GM19238 (cell line): Measurements from ENCODE around the gene PTPN22.

Source experiments
- DNase-seq: peaks from one replicate; pipeline ENCODE4 v3.0.0; 2011; ENCODE audit warnings: low spot score; ENCODE audit not compliant: insufficient read length

The PTPN22 gene

DNA sequence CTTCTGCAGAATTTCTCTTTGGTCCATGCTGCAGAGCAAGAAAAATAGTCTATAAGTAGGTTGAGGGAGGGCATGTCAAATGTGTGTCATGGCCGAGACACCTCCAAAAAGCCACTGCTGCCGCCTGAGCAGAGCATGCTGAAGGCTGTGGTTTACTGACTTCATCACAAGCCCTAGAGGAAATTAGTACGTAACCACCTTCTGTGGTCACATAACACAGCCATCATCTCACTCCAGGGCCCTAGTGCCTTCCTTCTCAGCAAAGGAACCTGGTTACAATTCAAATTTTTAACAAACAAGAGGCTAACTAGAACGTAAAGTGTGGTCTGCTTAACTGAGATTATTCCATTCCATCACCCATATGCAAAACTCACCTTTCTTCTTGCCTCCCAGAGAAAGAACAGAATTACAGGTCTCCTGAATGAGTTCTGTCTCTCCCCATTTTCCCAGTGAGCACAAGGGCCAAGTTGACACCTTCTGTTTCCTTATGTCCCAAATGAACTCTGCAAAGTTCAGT lies at the start of gene PTPN22:
TSS of gene PTPN22 (minus strand) at position 116 of the 517 bp plus-strand sequence.
- DNase-seq, result no peak

DNA sequence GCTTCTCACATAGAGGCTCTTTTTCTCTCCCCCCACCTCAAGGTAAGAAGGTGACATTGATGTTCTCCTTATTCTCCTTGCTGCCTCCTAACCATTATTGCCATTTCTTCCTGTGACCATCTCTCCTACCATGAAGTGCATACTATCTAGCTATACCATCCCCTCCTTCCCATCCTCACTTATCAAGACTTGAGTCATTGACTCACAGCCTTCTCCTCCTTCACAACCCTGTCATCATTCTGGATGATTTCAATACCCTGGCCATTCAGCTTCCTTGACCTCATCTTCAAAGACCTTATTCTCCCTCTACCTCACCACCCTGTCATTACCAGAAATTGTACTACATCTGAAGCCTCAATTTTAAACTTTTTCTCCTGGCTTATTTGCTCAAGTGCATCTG lies 46.7 kb upstream of the PTPN22 start:
- no peak for DNase-seq

DNA sequence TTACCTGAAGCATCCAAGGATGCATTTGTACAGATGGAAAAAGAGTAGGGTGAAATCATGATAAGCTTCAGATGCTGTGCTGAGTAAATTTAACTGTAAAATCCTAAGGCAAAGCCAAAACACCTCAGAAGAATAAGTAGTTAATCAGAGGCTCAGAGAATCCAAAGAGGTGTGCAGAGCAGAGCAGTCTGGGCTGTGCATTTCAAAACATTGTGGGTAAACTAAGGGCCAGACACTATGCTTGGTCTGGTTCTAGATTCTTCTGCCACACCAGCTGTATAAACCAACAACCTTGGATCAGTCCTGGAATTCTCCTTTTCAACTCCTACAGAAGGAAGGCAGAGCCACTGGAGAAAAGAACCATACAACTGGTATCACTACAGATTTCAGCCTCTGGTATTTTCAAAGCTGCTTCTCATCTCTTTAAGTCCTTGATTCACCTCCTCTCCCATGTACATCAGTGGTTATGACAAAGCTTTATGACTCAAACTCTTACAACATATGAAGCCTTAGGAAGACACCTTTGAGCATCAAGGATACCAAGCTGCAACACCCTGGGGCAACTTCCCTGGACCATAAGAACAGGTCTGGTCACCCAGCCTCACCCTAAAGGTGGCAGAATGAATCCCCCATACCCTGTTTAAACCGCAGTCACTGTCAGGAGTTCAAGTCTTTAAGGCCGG lies 46.0 kb upstream of the PTPN22 start:
- DNase-seq, result no peak

DNA sequence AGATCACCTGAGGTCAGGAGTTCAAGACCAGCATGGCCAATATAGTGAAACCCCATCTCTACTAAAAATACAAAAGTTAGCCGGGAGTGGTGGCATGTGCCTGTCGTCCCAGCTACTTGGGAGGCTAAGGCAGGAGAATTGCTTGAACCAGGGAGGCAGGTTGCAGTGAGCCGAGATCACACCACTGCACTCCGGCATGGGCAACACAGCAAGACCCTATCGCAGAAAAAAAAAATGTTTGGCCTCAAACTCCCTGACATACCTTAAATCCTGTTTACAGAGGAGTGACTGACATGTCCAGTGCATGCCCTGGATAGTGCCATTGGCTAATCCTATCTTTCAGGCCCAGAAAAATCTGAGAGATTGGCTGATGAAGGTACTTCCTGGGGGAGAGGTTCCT lies 45.5 kb upstream of the PTPN22 start:
- DNase-seq, result no peak

DNA sequence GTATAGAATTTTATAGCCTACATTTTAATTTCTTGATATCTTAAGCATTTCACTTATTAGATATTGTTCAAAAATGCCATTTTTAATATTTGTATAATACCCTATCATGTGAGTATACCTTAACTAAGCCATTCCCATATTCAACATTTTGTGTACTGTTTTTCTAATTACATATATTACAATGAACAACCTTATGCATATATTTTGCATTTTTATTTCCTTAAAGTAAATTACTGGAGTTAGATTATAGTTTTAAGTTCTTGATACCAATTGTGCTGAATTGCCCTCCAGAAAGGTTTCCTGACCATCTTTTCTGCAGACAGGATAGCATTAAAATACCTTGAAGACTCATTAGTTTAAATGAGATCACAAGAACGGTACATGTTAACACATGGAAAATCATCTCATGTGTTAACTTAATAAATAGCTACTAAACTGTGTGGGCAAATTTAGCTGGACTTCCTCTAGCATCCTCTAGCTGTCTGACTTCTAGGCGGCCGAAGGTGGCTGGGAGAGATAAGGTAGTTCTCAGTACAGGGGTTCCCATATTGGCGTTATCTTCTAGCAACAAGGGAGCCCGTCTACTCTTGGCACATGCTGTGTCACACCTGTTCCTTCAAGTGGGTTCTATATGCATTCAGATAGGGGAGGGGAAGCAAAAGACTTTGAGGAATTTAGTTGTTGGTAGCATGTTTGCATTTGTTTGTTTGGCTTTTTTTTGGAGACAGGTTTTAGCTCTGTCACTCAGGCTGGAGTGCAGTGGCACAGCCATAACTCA lies 42.6 kb upstream of the PTPN22 start:
- DNase-seq, result no peak

DNA sequence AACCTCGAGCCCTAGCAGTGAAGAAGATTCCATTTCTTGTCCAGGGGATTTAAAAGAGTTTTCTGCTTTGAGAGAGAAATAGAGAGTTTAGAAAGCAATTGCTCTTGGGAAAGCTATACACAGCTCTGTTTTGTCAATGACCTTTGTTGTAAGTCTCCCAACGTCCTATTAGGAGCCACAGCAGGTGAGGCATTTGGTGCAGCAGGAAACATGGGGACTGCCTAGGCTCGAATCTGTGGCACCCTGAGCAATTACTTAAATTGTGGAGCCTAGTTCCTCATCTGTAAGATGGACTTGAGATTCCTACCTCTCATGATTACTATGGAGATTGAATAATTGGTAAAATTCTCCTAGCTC lies 41.8 kb upstream of the PTPN22 start:
- no peak for DNase-seq

DNA sequence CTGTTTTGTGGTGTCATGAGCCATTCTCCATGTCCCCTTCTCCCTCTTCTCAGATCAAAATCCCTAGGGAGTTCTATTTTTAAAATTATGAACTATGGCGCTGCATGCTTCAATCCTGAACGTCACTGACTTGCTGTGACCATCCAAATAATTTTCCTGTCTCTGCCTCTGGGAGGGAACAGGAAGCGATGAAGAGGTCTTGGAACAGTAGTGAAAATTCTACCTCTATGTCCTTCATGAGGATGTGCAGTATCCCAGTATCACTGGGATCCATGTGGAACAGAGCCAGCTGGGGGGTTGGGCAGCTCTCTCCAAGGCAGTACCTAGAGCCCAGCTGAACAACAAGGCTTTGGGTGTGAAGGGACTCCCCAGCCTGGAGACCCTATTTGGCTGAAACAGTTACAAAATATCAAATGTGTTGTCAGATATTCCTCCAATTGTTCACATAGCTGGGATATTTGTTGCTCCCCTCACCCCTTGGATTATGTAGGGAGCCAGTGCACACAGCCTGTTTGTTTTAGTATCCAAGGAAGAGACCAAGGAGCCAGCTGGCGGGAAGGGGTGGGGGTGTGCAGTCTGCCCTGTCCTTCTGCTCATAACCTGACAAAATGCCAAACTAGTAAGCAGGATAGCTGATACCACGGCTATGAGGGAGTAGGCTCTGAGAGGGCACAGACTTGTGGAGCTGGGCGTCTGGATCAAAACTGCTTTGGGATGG lies 41.2 kb upstream of the PTPN22 start:
- DNase-seq, result no peak

DNA sequence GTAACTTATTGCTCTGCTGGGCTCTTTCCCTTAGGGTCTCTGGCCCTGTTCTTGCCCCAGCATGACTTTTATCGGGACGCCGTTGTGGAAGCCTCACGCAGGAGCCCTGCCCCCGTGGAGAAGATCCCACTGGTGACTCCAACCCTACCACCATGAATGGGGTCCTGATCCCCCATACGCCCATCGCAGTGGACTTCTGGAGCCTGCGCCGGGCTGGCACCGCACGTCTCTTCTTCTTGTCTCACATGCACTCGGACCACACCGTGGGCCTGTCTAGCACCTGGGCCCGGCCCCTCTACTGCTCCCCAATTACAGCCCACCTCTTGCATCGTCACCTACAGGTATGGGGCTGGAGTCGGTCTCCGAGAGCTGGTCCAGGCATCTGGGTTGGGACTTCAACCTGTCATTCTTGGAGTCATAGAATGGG lies 33.9 kb upstream of the PTPN22 start:
- DNase-seq, result no peak

DNA sequence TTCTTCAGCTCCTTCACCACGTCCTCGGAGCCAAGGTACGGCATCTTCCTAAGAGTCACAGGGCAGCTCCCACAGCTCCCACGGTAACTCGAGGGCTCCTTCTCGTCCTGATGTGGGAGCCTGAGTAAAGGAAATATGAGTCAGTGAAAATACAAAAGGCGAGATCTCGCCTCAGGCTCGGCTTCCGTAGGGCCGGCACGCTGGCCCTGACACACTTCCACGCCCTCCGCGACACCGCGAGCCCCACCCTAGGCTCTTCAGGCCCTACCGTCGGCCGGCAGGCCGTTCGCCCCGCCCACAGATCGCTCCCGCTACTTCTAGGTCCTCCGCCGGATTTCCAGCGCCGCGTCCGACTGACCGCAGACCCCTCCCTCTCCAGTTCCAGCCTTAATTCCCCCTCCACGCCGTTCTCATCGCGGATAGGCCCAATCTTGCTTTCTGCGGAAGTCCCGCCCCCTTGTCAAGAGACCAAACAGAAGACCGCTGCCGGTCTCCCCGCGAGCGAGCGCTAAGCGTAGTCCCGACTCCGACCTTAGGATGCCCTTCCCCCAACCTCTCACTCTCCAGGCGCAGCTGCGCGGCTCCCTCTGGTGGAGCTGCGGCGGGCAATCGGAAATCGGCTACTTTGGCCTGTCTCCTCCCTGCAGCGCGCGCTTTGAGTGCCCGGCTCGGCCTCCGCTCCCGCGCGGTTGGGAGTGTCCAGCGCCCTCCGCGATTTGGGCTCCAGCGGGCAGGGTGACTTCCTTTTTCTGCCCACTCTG lies 33.3 kb upstream of the PTPN22 start, which contains the start of the genes AP4B1 and DCLRE1B:
TSS of gene AP4B1 (minus strand) at position 126 of the 761 bp plus-strand sequence. CDS start at position 44, 82 bp downstream.
TSS of gene DCLRE1B (plus strand) at position 653 of the 761 bp plus-strand sequence. CDS start 261 bp downstream, outside the sequence.
- DNase-seq, result peak; percentile 91

DNA sequence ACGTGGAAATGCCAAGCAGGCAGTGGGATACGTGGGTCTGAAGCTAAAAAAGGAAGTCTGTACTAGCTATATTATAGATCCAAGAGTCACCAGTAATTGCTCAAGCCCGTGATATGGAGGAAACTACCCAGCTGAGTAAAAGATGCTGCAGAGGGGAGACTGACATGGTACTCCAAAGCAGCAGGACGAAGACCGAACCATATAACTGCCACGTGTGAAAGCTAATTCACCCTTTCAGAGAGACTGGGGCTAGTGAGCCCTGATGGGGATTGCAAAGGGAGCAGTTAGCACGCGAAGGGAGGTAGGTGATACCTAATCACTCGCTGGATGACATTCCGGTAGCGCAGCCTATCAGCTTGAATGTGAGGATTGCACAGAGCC lies 32.8 kb upstream of the PTPN22 start:
- no peak for DNase-seq

DNA sequence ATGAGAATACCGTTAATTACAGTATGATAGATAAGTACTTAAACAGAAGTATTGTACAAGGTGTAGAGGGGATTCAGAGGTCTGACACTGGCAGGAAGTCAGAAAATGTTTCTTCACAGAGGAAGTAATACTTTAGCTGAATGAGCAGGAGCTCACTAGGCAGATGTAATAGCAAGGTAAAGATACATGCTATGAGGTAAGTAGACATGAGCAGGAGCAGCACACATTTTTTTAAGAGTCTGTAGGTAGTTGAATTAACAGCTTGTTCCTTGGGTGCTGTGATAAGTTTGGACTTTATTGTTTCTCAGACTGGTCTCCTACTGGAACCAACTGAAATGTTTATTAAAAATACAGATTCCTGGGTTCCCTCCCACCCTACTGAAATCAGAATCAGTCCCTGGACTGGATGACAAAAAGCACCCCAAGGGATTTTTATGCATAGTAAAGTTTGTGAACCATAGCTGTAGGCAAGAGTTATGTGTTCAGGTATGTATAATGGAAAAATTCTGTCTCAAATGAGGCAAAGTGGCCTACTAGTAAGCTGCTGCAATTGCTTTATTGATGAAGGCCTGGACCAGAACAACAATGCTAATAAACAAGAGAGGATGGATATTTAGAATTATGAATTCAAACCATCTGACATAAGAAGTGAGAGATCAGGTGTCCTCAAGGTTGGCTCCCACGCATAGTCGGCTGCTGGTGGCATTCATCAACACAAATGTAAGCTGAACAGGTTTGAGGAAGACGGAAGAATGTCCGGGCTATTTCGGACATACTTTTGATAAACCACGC lies 32.2 kb upstream of the PTPN22 start:
- DNase-seq, result no peak

DNA sequence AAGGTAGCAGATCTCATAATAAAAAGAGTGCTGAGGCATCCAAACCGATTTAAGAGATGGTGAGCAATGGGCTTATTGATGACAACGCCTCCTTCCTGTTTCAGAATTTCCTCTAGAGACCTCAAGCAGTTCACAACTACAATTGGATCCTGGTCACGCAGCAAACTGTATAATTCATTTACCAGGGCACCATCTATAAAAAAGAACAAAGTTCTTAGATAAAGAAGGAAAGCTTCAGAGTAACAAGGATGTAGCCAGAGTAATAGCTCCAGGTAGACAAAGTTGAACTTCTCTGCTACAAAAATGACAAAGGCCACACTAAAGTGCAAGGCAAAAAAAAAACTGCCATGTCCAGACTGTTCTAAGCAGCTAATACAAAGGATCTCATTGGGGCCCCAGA lies 29.7 kb upstream of the PTPN22 start:
- no peak for DNase-seq

DNA sequence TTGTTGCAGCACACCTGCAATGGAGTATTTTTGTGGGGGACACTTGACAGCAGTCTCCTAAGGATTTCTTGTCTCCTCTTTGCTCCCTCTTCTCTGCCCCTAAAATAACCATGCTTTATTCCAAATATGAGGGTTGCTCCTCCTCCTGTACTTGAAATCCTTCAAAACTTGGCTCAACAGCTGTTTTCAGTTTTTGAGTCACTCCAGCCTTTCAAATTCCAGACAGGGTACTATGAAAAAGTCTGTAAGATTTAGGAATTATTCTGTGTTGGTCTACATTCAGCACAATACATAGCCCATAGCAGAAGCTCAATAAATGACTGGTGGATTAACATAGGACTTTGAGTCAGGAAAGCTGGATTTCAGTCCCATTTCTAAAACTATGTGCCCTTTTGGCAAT lies 27.6 kb upstream of the PTPN22 start:
- no peak for DNase-seq

DNA sequence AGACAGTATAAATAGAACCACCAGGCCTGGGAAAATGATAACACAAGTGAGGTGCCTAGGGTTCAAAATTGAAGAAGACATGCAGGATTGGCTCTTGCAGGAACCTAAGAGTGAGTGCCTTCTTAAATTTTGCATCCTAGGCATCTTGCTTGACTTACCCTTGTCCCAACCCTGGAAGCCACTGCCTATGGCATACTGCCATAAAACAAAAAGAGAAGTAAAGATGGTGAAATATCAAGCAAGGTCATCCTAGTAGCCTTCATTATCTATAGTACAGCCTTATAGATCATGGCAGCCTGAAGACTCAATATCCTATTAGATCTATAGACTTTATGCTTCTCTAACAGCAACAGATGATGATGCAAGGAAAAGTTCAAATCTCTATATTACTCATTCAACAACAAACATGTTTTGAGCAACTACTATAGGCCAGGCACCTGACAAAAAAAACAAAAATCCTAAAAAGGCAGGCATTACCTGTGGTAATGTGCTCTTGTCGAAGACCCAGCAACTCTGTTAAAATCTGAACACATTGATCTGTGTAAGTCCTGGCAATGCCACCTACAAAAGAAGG lies 26.8 kb upstream of the PTPN22 start:
- DNase-seq, result no peak

DNA sequence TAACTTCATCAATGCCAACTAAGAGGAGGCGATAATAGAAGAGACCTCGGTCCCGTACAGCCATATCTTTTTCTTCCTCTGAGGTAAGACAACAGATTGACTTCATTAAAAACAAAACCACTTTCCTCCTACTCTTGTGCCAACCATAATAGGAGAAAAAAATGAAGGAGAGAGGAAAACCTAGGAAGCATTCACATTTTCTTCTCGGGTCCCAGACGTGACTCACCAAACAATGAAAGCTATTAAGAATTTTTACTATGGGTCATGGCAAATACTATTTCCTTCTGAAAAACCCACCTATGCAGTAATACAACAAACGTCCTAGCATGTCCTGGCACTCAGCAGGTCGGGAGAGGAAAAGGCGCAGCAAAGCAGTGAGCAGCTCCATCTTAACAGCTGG lies 24.4 kb upstream of the PTPN22 start:
- DNase-seq, result no peak

DNA sequence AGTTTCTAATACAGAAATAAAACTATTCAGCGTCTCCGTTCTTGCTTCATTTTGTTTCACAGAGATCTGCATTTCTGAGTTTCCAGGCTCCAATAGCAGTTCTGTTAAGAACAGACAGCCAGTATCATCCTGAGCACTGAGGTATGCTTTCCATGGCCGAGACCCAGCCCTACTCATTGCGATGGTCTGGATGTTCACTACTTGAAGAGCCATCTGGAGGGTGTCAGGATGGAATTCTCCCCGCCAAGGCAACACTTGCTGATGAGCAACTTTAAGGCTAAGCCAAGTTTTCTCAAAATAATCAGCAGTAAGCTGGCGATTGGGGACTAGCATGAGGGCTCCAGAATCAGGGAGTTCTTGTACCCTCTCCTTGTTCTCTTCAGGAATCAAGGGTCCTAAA lies 23.6 kb upstream of the PTPN22 start:
- no peak for DNase-seq

DNA sequence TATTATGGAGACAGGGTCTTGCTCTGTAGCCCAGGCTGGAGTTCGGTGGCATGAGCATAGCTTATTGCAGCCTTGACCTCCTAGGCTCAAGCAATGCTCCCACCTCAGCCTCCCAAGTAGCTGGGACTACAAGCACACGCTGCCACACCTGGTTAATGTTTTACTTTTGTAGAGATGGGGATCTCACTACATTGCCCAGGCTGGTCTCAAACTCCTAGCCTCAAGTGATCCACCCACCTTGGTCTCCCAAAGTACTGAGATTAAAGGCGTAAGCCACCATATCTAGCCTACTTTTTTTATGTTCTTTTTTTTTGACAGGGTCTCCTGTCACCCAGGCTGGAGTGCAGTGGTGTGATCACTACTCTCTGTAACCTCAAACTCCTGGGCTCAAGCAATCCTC lies 21.8 kb upstream of the PTPN22 start:
- DNase-seq, result no peak

DNA sequence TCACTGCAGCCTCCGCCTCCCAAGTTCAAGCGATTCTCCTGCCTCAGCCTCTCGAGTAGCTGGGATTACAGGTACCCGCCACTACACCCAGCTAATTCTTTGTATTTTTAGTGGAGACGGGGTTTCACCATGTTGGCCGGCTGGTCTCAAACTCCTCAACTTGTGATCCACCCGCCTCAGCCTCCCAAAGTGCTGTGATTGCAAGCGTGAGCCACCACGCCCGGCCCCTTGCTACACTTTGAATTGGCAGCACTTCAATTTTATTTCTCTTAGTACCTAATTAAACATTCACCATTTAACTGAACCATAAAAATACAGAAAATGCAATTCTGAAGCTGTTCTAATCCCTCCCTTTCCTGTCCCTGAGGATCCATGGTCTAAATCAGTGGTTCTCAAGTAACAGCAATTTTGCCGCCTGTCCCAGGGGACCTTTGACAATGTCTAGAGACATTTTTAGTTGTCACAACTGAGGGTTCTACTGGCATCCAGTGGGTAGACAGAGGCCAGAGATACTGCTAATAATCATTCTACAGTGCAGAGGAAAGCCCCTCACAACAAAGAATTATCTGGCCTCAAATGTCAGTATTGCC lies 20.2 kb upstream of the PTPN22 start:
- no peak for DNase-seq

DNA sequence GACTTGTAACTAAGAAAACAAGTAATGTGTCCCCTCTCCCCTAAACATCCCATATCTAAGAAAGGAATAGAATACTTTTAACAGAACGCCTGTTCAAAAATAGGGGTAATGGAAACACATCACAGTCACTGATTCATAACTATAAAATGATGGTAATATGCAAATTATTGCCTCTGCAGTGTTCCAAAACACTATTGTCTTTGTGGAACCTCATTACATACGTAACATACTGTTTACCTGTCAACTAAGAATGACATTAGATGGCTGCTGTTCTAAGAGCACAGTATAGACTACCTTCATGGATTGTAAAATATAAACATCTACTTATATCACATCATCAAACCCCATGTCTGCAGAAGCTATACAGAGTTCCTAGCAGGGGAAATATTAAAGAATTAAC lies 19.3 kb upstream of the PTPN22 start:
- DNase-seq, result no peak
